ENCODE measurements around the gene ACTL6B.
A peak's percentile ranks its signal among the peaks of the same experiment; 100 is the strongest.

Gene ACTL6B

DNA sequence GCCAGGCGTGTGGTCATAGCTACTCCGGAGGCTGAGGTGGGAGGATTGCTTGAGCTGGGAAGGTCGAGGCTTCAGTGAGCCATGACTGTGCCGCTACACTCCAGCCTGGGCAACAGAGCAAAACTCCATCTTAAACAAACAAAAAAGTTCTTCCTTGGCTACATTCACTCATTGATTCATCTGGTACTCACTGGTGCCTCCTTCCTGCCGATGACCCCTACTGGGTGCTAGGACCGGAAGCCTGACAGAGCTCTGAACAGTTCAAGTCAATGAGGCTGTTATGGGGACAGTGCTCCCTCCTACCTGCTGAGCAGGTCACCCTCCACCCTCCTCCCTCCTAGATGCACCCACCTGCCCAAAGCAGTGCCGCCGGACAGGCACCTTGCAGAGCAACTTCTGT is 49.1 kb downstream of the ACTL6B start:
- Mint-ChIP-seq H3K4me1 (ENCODE audit: low read depth) (peaks cover 25% of the 10 kb centered on the region), H3K27me3 (no peaks in the 10 kb centered on the region), H3K9me3 (no peaks in the 10 kb centered on the region), H3K4me3 (no peak overlapping the region), H3K27ac (no peak overlapping the region), H3K36me3 (ENCODE audit: low read depth) (no peaks in the 10 kb centered on the region)

GRCh38 chr7:100606313-100606712 is 49.9 kb downstream of the ACTL6B start:
- Mint-ChIP-seq H3K27ac (no peak overlapping the region), H3K4me3 (no peak overlapping the region), H3K36me3 (ENCODE audit: low read depth) (no peaks in the 10 kb centered on the region), H3K27me3 (no peaks in the 10 kb centered on the region), H3K9me3 (no peaks in the 10 kb centered on the region), H3K4me1 (ENCODE audit: low read depth) (peaks cover 22% of the 10 kb centered on the region)

- Mint-ChIP-seq H3K4me1 (ENCODE audit: low read depth) (peaks cover 22% of the 10 kb centered on the region), H3K36me3 (ENCODE audit: low read depth) (no peaks in the 10 kb centered on the region), H3K27me3 (no peaks in the 10 kb centered on the region), H3K4me3 (peak overlapping the region; percentile 73), H3K27ac (no peak overlapping the region), H3K9me3 (no peaks in the 10 kb centered on the region)
Observed at GRCh38 chr7:100604976-100605911, 51.0 kb downstream of the ACTL6B start.

DNA sequence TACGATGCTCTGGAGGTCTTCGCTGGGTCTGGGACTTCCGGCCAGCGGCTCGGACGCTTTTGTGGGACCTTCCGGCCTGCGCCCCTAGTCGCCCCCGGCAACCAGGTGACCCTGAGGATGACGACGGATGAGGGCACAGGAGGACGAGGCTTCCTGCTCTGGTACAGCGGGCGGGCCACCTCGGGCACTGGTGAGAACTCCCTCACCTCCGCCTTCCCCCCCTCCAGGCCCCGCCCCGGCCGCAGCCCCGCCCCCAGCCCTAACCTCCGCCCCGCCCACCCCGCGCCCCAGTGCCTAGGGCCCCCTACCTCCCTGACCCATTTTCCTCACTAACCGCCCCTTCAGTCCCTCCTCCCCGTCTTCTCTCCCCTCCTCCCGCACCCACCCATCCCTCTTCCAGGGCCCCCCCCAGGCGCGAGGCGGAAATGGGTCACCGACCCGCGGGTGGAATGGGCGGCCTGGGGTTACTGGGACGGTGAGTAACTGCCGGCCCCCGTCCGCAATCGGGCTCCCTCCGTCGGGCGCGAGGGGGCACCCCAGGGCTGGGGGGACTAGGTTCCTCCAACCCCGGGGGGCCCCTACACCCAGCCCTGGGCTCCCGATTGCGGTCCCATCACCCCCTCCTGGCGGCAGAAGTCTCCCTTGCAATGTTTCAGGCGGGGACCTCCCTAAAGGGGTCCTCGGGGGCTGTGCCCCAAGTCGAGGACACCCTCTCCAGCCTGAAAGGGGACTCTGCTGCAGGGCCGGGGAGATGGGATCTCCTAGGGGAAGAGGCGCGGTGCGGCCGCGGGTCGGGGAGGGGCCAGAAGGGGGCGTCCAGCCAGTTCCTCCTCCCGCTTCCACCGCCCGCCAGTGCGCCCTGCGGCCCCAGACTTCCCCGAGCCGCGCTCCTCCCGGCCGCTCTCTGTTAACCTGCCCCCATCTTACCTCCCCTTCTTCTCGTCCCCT is 51.9 kb downstream of the ACTL6B start:
- Mint-ChIP-seq H3K4me3 (peak overlapping the region; percentile 82), H3K9me3 (no peaks in the 10 kb centered on the region), H3K4me1 (ENCODE audit: low read depth) (peaks cover 22% of the 10 kb centered on the region), H3K27me3 (no peaks in the 10 kb centered on the region), H3K36me3 (ENCODE audit: low read depth) (no peaks in the 10 kb centered on the region), H3K27ac (peak overlapping the region; percentile 76)

DNA sequence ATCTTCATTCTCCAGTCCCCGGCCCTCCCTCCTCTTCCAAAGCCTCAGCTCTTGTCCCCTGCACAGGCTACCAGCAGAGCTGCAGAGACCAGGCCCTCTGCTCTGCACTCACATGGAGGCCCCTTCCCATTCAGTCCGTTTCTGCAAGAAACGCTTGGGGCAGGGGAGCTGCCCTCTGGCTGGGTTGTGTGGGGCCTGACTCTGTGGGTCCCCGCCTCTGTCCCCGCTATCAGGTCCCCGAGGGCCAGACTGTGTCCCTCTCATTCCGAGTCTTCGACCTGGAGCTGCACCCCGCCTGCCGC is 52.6 kb downstream of the ACTL6B start:
- H3K9me3 Mint-ChIP-seq = no peaks in the 10 kb centered on the region

GRCh38 chr7:100602889-100603725 is 53.1 kb downstream of the ACTL6B start:
- peak overlapping the region; percentile 82 for H3K4me3 Mint-ChIP-seq
- peaks cover 22% of the 10 kb centered on the region for H3K4me1 Mint-ChIP-seq (ENCODE audit: low read depth)
- no peaks in the 10 kb centered on the region for H3K36me3 Mint-ChIP-seq (ENCODE audit: low read depth)
- H3K27me3 Mint-ChIP-seq = no peaks in the 10 kb centered on the region
- no peaks in the 10 kb centered on the region for H3K9me3 Mint-ChIP-seq
- peak overlapping the region; percentile 76 for H3K27ac Mint-ChIP-seq

More for the DNA sequence above, 52.6 kb downstream of the ACTL6B start:
- Mint-ChIP-seq H3K36me3 (ENCODE audit: low read depth) (no peaks in the 10 kb centered on the region), H3K27me3 (no peaks in the 10 kb centered on the region), H3K27ac (peak overlapping the region; percentile 76), H3K4me1 (ENCODE audit: low read depth) (peaks cover 22% of the 10 kb centered on the region), H3K4me3 (peak overlapping the region; percentile 82)

DNA sequence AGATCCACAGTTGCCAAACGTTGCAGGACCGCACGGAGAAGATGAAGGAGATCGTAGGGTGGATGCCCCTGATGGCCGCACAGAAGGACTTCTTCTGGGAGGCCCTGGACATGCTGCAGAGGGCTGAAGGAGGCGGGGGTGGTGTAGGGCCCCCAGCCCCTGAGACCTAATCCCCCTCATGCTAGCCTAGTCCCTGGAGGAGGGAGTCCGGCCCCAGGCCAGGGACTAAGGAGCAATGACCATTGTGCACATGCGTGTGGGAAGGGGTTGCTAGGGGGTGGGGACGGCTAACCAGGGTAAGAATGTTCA is 55.6 kb downstream of the ACTL6B start:
- Mint-ChIP-seq H3K9me3 (no peaks in the 10 kb centered on the region), H3K4me3 (no peak overlapping the region), H3K36me3 (ENCODE audit: low read depth) (no peaks in the 10 kb centered on the region), H3K4me1 (ENCODE audit: low read depth) (peaks cover 18% of the 10 kb centered on the region), H3K27ac (no peak overlapping the region), H3K27me3 (no peaks in the 10 kb centered on the region)

DNA sequence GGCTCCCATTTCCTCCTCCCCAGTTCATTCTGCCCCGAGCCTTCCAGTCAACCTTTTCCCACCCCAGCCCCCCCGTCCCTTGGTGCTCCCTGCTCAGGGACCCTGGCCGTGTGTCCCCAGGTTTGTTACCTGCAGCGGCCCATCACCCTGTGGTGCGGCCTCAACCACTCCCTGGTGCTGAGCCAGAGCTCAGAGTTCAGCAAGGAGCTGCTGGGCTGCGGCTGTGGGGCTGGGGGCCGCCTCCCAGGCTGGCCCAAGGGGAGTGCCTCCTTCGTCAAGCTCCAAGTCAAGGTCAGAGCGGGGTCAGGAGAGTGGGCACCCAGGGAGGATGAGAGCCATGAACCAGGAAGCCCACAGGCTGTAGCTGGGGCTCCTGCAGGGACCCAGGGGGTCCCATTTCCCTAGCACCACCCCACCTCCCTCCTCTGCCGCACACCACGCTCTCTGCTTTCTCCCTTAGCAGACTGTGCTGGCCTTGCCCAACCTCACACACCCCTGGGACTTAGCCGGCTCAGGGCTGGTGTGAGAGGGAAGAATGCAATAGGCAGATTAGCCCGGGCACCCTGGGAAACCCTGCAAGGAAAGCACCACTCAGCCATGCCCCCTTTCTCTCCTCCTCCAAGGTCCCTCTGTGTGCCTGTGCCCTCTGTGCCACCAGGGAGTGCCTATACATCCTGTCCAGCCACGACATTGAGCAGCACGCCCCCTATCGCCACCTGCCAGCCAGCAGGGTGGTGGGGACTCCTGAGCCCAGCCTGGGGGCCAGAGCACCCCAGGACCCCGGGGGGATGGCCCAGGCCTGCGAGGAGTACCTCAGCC is 56.1 kb downstream of the ACTL6B start:
- H3K27me3 Mint-ChIP-seq = no peaks in the 10 kb centered on the region
- H3K4me3 Mint-ChIP-seq = no peak overlapping the region
- no peak overlapping the region for H3K27ac Mint-ChIP-seq
- no peaks in the 10 kb centered on the region for H3K9me3 Mint-ChIP-seq
- H3K36me3 Mint-ChIP-seq (ENCODE audit: low read depth) = no peaks in the 10 kb centered on the region
- H3K4me1 Mint-ChIP-seq (ENCODE audit: low read depth) = peaks cover 13% of the 10 kb centered on the region

DNA sequence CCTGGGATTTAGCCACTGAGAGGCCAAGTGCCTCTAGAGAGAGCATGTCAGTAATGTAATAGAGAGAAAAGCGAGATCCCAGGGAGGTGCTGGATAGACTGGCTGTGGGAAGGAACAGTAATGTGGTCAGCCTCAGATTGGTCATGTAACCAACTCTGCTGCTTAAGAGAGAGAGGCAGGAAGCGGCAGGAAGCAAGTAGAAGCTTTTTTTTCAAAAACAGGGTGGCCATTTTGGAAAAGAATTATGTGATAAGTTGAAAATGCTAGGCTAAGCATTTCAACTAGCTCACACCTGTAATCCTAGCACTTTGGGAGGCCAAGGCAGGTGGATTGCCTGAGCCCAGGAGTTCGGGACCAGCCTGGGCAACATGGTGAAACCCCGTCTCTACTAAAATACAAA is 57.8 kb downstream of the ACTL6B start:
- H3K27me3 Mint-ChIP-seq = no peaks in the 10 kb centered on the region
- H3K4me3 Mint-ChIP-seq = no peak overlapping the region
- H3K36me3 Mint-ChIP-seq (ENCODE audit: low read depth) = no peaks in the 10 kb centered on the region
- H3K9me3 Mint-ChIP-seq = no peaks in the 10 kb centered on the region
- no peak overlapping the region for H3K27ac Mint-ChIP-seq
- peaks cover under 1% of the 10 kb centered on the region for H3K4me1 Mint-ChIP-seq (ENCODE audit: low read depth)

- no peaks in the 10 kb centered on the region for H3K9me3 Mint-ChIP-seq
- no peaks in the 10 kb centered on the region for H3K36me3 Mint-ChIP-seq (ENCODE audit: low read depth)
- H3K4me1 Mint-ChIP-seq (ENCODE audit: low read depth) = no peaks in the 10 kb centered on the region
- peaks cover 4% of the 10 kb centered on the region for H3K27me3 Mint-ChIP-seq
- no peak overlapping the region for H3K27ac Mint-ChIP-seq
- H3K4me3 Mint-ChIP-seq = no peak overlapping the region
Observed at GRCh38 chr7:100595188-100595587, 61.1 kb downstream of the ACTL6B start.

Data from stimulated activated naive CD8-positive, alpha-beta T cell treated with anti-CD3 and anti-CD28 coated beads, Interleukin-15, Interleukin-2, amounts not matched to agents 100 ng/mL and 50 ng/mL, for 24 hours (primary cell).